Measurements from ENCODE around the gene LIN7A.
A peak's percentile ranks its signal among the peaks of the same experiment; 100 is the strongest.
"Not testable (repeated sequence)": the region's sequence is repeated elsewhere in the genome, so short reads cannot be mapped to it uniquely, and the experiment has no call there.

The LIN7A gene

DNA sequence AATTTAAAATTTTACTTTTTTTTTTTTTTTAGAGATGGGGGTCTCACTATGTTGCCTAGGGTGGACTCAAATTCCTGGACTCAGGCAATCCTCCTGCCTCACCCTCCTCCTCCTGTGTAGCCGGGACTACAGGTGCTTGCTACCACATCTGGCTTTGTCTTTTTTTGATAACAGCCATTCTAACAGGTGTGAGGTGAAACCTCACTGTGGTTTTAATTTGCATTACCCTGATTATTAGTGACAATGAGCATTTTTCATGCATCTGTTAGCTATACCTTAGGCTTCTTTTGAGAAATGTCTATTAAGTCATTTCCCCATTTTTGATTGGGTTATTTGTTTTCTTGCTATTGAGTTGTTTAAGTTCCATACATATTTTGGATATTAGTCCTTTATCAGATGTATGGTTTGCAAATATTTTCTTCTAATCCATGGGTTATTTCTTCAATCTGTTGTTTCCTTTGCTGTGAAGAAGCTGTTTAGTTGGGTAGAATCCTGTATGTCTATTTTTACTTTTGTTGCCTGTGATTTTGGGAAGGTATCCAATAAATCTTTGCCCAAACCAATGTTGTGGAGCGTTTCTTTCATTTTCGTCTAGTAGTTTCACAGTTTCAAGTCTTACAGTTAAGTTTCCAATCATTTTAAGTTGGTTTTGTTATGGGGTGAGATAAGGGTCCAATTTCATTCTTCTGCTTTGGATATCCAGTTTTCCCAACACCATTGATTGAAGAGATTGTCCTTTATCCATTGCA, 134.9 kb downstream of the LIN7A start:
- peak; percentile 53 for DNase-seq

DNA sequence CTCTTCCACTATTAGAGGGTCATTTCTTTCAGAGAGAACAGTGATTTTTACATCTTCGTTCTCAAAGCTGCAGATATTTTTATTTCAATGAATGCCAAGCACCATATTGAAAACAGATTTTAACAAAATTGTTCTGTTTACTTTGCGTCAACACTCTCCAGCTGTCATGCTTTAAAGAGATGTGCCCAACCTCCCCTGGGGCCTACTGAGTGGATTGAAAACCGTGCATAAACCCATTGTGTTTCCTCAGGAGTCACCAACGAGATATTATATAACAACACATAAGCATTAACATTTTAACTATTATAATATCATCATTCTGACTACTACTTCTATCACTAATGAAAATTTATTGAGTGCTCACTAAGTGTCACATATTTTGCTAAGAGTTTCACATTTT, 139.5 kb downstream of the LIN7A start:
- no peak for DNase-seq

DNA sequence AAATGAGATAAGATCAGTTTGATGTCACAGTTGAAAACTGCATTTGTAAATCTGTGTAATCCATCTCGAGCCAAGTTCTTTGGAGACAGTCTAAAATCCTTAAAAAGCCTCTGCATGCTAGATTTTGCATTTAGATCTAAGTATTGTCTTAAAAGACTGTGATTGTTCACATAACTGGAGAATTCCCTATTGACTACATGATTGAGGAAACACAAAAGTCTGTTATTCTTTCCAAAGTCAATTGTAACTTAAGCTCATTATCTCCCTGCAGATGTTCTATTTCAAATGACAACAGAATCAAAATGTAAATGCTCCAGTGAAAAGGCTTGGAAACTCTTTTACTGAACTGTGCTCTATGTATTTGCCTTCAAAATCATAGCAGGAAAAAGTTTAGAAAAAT, 143.2 kb downstream of the LIN7A start:
- no peak for DNase-seq

DNA sequence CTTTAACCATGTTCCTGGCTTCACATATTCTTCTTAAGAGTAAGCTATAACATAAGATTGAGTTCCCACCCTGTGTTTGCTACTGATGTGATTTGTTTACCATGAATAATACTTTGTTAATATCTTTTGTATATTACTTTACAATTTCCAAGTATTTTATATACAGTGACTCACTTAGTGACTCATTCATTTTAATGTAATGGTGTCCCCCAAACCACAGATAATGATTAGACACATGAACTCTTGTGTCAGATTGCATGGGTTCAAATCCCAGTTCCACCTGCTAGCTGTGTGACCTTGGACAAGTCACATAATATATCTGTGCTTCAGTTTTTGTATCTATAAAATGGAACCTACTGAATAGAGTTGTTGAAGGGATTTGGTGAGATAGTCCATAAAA, 144.9 kb downstream of the LIN7A start:
- no peak for DNase-seq

DNA sequence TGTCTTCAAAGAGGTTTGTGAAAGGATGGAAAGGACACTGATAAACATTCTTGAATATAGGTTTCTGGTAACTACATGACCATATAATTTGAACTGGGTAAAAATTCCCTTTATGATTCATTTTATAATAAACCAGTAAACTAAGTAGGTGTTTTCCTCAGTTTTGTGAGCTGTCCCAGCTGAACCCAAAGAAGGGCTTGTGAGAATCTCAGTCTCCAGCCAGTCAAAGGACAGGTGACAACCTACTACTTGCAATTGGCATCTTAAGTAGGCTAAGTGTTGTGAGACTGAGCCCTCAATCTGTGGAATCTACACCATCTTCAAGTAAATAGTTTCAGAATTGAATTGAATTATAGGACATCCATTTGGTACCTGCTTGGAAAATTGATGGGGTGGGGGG, 145.9 kb downstream of the LIN7A start:
- no peak for DNase-seq

DNA sequence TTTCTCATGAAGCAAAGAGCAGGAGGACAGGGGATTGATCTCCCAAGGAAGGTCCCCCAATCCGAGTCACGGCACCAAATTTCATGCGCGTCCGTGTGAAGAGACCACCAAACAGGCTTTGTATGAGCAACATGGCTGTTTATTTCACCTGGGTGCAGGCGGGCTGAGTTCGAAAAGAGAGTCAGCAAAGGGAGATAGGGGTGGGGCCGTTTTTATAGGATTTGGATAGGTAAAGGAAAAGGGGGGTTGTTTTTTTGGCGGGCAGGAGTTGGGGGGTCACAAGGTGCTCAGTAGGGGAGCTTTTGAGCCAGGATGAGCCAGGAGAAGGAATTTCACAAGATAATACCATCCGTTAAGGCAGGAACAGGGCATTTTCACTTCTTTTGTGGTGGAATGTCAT, 149.3 kb downstream of the LIN7A start:
- DNase-seq: not testable (repeated sequence)

DNA sequence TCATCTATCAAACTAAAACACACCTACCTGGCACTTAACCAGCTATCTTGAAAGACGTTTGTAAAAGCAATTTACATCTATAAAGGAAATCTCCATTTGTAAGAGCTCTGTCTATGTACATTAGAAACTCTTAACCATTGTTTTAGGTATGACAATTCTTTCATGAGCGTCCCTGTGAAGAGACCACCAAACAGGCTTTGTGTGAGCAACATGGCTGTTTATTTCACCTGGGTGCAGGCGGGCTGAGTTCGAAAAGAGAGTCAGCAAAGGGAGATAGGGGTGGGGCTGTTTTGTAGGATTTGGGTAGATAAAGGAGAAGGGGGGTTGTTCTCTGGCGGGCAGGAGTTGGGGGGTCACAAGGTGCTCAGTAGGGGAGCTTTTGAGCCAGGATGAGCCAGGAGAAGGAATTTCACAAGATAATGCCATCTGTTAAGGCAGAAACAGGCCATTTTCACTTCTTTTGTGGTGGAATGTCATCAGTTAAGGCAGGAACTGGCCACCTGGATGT, 154.7 kb downstream of the LIN7A start:
- DNase-seq: not testable (repeated sequence)

DNA sequence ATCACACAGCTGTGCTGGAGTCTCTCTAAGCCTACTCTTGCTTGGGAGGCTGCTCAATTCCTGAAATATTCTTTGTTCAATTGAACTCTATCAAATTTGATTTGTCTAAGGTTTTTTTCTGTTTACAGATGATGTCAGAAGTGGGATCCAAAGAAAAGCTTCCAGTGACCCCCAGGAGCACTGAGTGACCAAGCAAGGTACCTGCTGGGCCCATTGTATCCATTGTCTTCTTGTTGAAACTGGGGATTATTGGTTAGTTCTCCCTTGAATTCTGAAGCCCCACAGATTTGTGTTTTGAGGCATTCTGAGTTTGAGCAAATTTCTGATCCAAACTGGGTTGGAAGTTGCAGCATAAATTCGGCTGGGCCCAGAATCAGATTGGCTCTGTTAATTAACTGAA, 156.4 kb downstream of the LIN7A start:
- no peak for DNase-seq

DNA sequence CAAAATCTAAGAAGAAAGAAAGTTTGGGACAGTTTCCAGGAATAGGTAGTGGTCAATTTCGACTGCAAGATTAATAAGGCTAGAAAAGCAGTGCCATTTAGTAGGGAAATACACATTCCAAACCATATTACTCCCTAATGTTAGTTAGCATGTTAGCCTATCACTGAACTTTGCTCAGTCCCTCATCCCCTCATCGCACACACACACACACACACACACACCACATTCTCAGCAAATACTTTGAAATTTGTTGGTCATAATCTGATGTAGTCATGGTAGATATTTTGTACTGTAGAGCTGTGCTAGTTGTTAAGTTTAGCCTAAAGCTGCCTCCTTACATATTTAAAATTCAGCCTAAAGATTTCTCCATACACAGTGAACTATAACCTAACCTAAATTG, 157.0 kb downstream of the LIN7A start:
- DNase-seq: no peak

DNA sequence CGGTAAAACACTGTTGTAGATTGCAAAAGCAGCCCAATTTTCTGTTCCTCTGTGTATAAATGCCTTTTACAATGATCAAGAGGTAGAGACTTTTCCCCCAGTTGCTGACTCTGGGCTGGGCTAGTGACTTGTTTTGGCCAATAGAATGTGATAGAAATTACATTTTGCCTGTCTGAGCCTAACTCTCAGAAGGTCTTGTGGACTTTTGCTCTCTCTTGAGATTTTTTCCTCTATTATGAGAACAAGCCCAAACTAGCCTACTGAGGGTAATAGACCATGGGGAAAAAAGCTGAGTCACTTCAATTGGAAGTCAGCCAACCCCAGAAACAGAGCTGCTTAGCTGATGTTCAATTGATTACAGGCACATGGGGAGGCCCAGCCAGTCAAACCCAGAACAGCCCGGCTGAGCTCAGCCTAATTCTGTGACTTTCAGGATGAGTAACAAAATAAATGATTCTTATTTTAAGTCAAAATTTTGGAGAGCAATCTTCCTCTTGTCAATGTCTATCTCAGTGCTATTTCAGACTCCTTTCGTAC, 159.7 kb downstream of the LIN7A start:
- peak; percentile 89 for DNase-seq

DNA sequence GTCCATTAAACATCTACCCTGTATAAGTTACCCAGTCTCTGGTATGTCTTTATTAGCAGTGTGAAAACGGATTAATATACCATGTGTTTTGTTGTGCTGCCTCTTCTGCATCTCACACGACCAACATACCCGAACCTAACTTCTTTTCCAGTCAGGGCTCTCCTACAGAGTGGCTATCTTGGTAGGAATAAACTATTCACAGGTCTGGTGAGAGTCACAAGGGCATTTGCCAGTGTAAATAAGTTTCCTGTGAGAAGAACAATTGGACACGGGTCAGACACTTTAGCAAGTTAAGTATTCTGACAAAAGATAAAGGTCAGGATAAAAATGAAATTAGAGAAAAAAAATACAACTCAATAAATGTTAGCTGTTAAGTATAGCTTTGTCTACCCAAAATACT, 160.1 kb downstream of the LIN7A start:
- DNase-seq: no peak

DNA sequence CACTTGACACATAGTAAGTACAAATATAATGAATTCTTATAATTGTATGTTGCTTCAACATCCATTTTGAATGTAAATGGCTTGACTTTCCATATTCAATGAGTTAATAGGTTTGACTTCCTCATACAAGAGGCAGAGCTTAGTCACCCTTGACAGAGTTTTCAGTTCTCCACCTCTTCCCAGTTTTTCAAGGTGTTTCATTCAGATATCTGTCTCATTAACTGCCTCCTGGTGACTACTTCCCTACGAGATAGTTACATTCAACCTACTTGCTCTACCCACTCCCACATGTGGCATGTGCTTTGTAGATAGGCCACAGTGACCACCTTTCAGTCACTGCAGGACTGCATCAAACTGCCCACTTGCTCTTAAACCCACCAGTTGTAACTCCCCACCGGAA, 161.0 kb downstream of the LIN7A start:
- DNase-seq: no peak

DNA sequence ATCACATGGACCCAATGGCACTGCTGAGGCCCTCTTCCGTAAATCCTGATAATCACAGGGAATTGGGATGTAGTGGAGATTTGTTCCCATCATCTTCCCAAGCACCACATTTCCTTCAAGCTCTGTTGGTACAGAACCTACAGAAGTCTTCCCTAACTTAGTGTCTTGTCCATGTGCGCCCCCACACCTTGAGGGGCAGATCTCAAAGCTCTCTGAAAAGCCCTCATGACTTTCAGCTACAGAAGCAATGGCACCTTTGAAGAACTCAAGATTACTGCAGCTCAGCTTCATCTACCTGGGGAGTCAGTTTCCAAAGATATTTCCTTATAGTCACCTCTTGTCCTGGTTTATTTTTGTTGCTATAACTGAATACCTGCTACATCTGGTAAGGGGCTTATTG, 166.8 kb downstream of the LIN7A start:
- DNase-seq: no peak

DNA sequence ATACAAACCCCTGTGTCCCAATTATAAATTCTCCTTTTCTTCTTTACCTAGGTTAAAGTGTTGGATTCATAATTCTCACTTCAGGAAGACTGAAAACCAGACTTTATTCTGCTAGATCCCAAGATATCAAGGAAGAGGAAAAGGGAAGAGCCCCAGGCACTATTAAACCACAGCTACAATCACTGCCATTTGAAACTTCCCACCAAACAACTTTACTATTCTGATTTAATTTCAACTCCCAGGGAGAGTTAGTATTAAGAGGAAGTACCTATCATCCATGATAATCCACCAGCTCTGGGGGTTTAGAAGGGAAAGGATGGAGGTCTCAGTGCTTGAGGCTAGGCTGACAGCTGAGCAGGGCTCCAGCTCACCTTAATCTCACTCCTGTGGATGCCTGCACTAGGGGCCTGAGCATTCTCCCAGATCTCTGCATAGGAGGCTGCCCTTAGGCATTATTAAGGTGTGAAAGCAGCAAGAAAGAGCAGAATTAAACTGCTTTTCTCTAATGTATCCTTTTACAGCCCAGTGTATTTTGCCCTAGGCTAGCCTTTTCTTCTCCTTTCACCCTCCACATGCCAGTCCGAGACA, 168.1 kb downstream of the LIN7A start:
- no peak for DNase-seq

DNA sequence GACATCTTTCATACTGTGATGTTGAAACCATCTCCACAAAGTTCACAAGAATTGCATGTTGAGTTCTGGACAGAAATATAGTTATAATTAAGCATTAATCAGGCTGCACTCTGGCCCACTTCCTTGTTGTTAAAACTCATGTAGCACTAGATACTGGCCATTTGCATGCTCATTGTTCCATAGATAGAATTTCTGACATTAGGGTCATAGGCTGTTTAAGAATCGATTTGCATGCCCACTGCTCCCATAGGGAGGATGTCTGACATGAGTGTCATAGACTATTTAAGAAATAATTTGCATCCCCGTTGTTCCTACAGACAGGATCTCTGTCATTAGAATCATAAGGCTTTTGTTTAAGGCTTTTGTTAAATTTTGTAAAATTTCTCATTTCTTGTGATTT, 170.8 kb downstream of the LIN7A start:
- no peak for DNase-seq

DNA sequence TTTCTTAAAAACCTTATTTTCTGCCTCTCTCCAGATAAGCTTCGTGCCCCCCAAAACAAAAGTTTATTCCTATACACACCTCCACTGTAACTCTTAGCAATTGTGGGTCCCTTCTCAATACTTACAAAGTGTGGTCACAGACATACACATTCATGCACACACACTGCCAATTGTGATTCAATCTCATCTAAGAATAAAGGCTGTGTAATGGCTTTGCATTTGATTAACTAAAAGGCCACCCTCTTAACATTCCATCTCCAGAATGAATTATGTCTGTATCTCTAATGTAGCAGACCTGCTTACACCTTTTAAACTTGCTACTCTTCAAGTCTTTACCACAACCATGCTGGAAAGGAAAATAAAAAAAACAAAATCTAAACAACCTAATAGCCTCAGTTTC, 171.5 kb downstream of the LIN7A start:
- no peak for DNase-seq

DNA sequence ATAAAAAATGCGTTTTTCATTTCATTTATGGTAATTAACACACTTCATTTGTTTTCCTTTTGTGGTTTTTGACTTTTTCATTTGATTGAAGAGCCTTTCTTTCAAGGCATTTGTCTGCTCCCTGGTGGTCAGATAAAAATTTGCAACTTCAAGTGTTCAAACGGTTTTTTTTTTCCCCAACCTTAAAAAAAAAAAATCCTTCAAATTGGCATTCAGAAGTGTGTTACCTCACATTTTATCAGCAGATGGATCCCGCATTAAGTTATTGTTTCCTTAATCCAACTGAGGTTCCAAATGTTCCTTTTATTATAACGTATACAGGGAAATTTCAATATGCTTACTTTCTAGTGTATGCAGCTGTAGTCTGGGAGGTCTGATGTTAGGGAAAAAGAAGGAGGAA, 173.9 kb downstream of the LIN7A start:
- peak; percentile 59 for DNase-seq

DNA sequence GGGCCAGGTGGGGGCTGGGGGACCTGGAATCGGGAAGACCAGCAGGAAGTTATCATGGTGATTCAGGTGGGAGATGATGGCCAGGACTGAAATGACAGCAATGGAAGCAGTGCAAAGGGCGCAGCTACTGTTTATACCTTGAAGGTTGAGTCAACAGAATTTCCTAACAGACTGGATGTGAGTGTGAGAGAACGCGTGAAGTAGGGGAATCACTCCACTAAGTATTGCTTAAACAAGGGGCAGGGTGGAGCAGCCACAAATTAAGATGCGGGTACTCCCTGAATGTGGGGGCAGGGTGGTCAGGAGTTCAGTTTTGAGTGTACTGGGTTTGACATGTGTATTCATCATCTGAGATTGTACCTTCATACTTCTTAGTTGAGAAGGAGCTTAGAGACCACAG, 175.9 kb downstream of the LIN7A start:
- no peak for DNase-seq

DNA sequence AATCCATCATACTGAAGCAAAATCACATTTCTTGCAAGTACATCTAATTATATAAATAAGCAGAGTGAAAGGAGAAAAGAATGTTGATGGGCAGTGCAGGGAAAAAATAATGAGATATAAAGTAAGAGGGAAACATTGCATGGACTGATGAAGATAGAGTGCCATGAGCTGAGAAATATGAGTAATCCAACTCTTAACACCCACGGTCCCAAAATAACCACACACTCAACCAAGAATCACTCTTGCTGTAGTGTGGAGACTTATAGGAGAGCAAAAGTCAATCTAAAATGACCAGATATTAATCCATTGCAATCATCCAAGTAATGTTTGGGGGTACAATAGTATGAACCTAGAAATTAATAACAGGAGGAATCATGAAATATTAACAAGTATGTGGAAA, 180.9 kb downstream of the LIN7A start:
- no peak for DNase-seq

DNA sequence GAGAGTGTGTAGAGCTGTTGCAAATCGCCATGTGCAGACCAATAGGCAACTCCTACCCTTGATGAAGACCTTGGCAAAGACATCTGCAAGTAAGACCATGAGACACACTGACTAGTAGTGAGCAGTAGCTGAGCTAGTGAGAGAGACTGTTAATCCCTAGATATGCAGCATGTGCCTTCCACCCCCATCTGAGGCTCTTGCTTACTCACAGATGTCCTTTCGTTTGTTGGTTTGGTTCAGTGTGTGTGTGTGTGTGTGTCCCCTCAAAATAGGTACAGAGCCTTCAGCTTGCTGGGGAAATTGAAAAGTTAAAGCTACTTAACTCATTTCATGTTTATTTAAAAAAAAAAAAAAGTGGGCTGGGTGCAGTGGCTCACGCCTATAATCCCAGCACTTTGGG, 183.5 kb downstream of the LIN7A start:
- DNase-seq: no peak

DNA sequence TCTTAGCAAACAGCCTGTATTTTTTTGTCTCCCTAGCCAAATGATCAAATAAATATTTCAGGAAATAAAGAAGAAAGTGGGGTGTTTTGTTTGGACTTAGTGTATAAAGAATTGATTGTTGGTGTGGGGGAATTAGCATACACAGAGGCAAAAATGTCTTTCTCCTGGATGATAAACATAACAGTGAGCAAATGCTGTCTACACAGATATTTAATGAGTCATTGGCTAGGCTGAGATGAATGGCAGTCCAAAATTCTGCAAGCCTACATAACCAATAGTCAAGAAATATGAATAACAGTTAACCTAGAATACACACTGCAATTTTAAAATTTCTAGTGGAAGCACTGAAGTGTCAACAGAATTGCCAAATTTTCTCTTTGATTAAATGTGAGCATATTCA, 185.3 kb downstream of the LIN7A start:
- DNase-seq: no peak

DNA sequence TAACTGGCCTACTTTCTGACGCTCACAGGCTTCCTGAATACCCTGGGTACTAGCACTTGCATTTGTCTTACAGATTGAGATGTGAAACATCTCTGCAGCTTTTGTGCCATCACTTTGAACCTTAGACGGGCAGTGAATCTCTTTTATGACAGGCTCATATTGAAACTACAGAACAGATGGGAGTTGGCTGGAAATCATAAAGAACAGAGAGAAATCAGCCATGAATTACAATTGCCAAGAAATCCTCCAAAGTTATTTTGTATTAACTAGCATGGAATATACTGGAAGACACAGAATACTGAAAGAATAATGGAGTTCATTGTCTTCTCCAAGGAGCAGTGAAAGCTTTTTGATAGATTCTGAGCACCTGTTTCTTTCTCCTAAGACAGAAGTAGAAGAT, 188.3 kb downstream of the LIN7A start:
- DNase-seq: no peak

DNA sequence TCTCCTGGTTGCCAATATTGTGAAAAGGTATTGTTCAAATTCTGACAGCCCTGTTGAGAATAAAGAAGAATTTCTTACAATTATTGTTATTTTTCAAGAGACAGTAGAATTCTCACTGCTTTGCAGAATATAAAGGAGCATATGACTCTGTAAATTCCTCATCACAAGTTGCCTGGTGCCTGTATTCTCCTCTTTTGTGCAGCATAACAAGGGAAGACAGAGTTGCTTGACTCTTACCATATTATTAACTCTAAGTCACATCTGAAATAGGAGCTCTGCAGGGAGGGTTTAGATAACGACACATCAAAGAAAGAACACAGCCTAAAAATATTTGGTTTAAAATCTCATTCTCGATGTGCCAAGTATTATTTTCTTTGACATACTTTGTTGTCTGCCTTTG, 189.9 kb downstream of the LIN7A start:
- DNase-seq: no peak

DNA sequence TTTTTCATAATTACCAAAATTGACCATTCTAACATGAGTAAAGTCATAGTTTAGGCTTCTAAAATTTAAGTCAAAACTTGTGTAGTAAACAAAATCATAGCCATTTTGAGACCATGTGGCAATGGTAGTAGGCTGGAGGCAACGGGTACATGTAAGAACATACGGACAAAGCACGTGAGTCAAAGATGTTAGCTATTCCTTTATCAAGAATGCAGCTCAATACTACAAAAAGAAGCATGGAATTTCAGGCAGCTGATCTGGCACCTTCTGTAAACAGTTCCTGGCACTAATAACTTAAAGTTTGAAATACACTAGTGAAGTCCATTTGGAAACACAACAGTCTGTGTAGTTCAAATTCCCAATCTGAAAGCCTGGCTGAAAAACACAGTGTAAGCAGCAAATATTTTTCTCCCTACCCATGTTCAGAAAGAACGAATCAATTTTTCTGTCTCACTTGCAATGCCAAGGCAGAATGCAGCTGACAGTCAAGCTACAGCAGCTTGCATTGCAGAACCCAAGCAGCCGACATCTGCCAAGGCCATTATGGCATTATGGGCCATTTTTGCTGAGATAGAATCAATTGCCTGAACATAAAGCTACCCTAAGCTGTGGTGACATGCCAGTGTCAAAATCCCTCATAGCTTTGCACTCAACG, 191.8 kb downstream of the LIN7A start:
- DNase-seq: no peak
